ENCODE data around the gene HAX1.
"Not testable (repeated sequence)": the region's sequence is repeated elsewhere in the genome, so short reads cannot be mapped to it uniquely, and the experiment has no call there.

Gene HAX1

GRCh38 chr1:154272217-154272998 lies at the start of gene HAX1:
HAX1 (plus strand) TSS chr1:154272629; CDS start chr1:154272724, 95 bp downstream.
- DNase-seq = peak in 55 of 56 donors; percentile 41 to 95 (median 87)

- no peak for DNase-seq
Observed at GRCh38 chr1:154222918-154223317, 49.5 kb upstream of the HAX1 start.

- DNase-seq = no peak
Observed at GRCh38 chr1:154223621-154224020, 48.8 kb upstream of the HAX1 start.

GRCh38 chr1:154225370-154225769 lies 47.1 kb upstream of the HAX1 start:
- DNase-seq = no peak

- DNase-seq = not testable (repeated sequence)
Observed at GRCh38 chr1:154231112-154231511, 41.3 kb upstream of the HAX1 start.

- DNase-seq = not testable (repeated sequence)
Observed at GRCh38 chr1:154233127-154233526, 39.3 kb upstream of the HAX1 start.

GRCh38 chr1:154236855-154237254 lies 35.6 kb upstream of the HAX1 start:
- no peak for DNase-seq

GRCh38 chr1:154237435-154237834 lies 35.0 kb upstream of the HAX1 start:
- no peak for DNase-seq

GRCh38 chr1:154237880-154238506 lies 34.4 kb upstream of the HAX1 start:
- DNase-seq = no peak

- DNase-seq = no peak
Observed at GRCh38 chr1:154239491-154239890, 32.9 kb upstream of the HAX1 start.

- DNase-seq = no peak
Observed at GRCh38 chr1:154240294-154240833, 32.1 kb upstream of the HAX1 start.

- no peak for DNase-seq
Observed at GRCh38 chr1:154241703-154242351, 30.6 kb upstream of the HAX1 start.

- no peak for DNase-seq
Observed at GRCh38 chr1:154253671-154254070, 18.8 kb upstream of the HAX1 start.

GRCh38 chr1:154256686-154257085 lies 15.7 kb upstream of the HAX1 start:
- DNase-seq = no peak

- DNase-seq = no peak
Observed at GRCh38 chr1:154258784-154259183, 13.6 kb upstream of the HAX1 start.

GRCh38 chr1:154260127-154260526 lies 12.3 kb upstream of the HAX1 start:
- DNase-seq = no peak

- no peak for DNase-seq
Observed at GRCh38 chr1:154263465-154264332, 8.7 kb upstream of the HAX1 start.

GRCh38 chr1:154264454-154264853 lies 8.0 kb upstream of the HAX1 start:
- DNase-seq = no peak

- no peak for DNase-seq
Observed at GRCh38 chr1:154265586-154265985, 6.8 kb upstream of the HAX1 start.

- DNase-seq = no peak
Observed at GRCh38 chr1:154270833-154271232, 1.6 kb upstream of the HAX1 start.

GRCh38 chr1:154272999-154273563 lies 652 bp downstream of the HAX1 start:
- DNase-seq = no peak
